Adrenal gland (tissue), 5 donors: ENCODE data around the gene WFDC9.
"Not testable (repeated sequence)": the region's sequence is repeated elsewhere in the genome, so short reads cannot be mapped to it uniquely, and the experiment has no call there.

Source experiments
- CTCF ChIP-seq, 6 experiments: fragments of 450-650 bp in 4 of 6; fragments of 200-600 bp in 2 of 6; sonication (generic) in 1 of 6; IDR thresholded peaks; 1 replicate in 5 of 6; 2 replicates in 1 of 6; pipeline versions ENCODE4 v1.5.1 to v1.8.0; 2016 to 2021; ENCODE audit warnings: antibody characterized with exemption in 6 of 6, mild to moderate bottlenecking in 2 of 6, moderate library complexity in 1 of 6
- POLR2A ChIP-seq, 2 donors: fragments of 450-650 bp; IDR thresholded peaks; one replicate each; pipeline ENCODE4 v1.6.1; 2017; ENCODE audit warnings: antibody characterized with exemption in 2 of 2, mild to moderate bottlenecking in 2 of 2, moderate library complexity in 1 of 2
- donor health status: DM: no; HTN: no; CAD: no.

- TF ChIP-seq CTCF, POLR2A (IDR thresholded peaks at IDR 0.05): not testable (repeated sequence)
Measured at GRCh38 chr20:45641076-45641475, 10.0 kb upstream of the WFDC9 start.
